GM12878 (cell line): Measurements from ENCODE around the gene CTNNA3. TPM values are rescaled to one million over a fixed set of nuclear protein-coding genes. Genes with fewer than 3 reads are reported as not detected.

Experiments
- ATAC-seq: fragments of 200-7000 bp; cut with Tn5 transposase; 3 replicates; pipeline ENCODE4 v1.9.1; 2020; ENCODE audit warnings: mild to moderate bottlenecking, moderate library complexity
- BruUV-seq: library from RNA; stranded (reverse); fragments of 400-500 nt; replicated peaks from 2 replicates; lab custom pipeline; 2021; lab: Mats Ljungman, UMichigan
- CTCF ChIA-PET: fragments of 300-600 bp; sonication (Branson Sonifier 250); formaldehyde crosslinking; extraction: SDS; loops from one replicate; lab custom pipeline; 2021; ENCODE audit warnings: inconsistent platforms; lab: Yijun Ruan, JAX
- POLR2A ChIA-PET: fragments of 350-600 bp; formaldehyde crosslinking; extraction: SDS; loops from one replicate; lab custom pipeline; 2021; ENCODE audit warnings: inconsistent platforms; lab: Charles Lee
- RAD21 ChIA-PET: fragments of 300-600 bp; sonication (Branson Sonifier 250); formaldehyde crosslinking; loops from one replicate; lab custom pipeline; 2023; ENCODE audit warnings: antibody characterized with exemption; ENCODE audit not compliant: unreplicated experiment; lab: Charles Lee
- SMC1A ChIA-PET: fragments of 300-600 bp; sonication (Branson Sonifier 250); formaldehyde crosslinking; loops from one replicate; lab custom pipeline; 2023; ENCODE audit not compliant: unreplicated experiment, uncharacterized antibody; lab: Charles Lee
- DNase-seq: peaks from one replicate; pipeline ENCODE4 v3.0.0-alpha.2; 2011; ENCODE audit warnings: low read depth, low spot score
- FAIRE-seq: peaks from 3 replicates; lab custom pipeline; 2011; peaks lifted over from hg19 to GRCh38; lab: Jason Lieb, UNC
- H2AFZ ChIP-seq: 2 replicates; pipeline ENCODE4 v1.6.0; 2011; ENCODE audit warnings: low read depth, low read length, control low read depth; ENCODE audit not compliant: control insufficient read depth
- H3K27ac ChIP-seq: 2 replicates; pipeline ENCODE4 v1.5.1; 2011; ENCODE audit warnings: control low read depth; ENCODE audit not compliant: control insufficient read depth, insufficient read depth
- H3K27me3 ChIP-seq, 2 experiments: replicated peaks in 1 of 2; 2 replicates each; pipeline versions ENCODE4 v1.6.0 to v1.6.1; 2011; ENCODE audit warnings: low read length in 1 of 2; ENCODE audit not compliant: control insufficient read depth in 2 of 2, insufficient read depth in 2 of 2
- H3K36me3 ChIP-seq, 2 experiments: 2 replicates each; pipeline ENCODE4 v1.5.1; 2011; ENCODE audit warnings: low read length in 1 of 2; ENCODE audit not compliant: control insufficient read depth in 2 of 2, insufficient read depth in 2 of 2
- H3K4me1 ChIP-seq: 2 replicates; pipeline ENCODE4 v1.6.1; 2011; ENCODE audit warnings: mild to moderate bottlenecking, low read length, moderate library complexity, mixed read lengths; ENCODE audit not compliant: control insufficient read depth, insufficient read depth
- H3K4me2 ChIP-seq: 2 replicates; pipeline ENCODE4 v1.6.0; 2011; ENCODE audit warnings: control low read depth; ENCODE audit not compliant: control insufficient read depth, insufficient read depth
- H3K4me3 ChIP-seq: fragments of 200-600 bp; sonication (generic); 2 replicates; pipeline ENCODE4 v1.5.1; 2016
- H3K79me2 ChIP-seq: 2 replicates; pipeline ENCODE4 v1.6.0; 2011; ENCODE audit warnings: low read length; ENCODE audit not compliant: control insufficient read depth, insufficient read depth
- H3K9ac ChIP-seq: 2 replicates; pipeline ENCODE4 v1.8.0; 2011; ENCODE audit warnings: low read length, control low read depth, mixed read lengths; ENCODE audit not compliant: control insufficient read depth, insufficient read depth
- H3K9me3 ChIP-seq: replicated peaks from 3 replicates; pipeline ENCODE4 v1.5.1; 2011; ENCODE audit warnings: mild to moderate bottlenecking, low read length; ENCODE audit not compliant: control insufficient read depth, insufficient read depth
- H4K20me1 ChIP-seq: 2 replicates; pipeline ENCODE4 v1.6.0; 2011; ENCODE audit not compliant: control insufficient read depth, insufficient read depth
- BCL11A ChIP-seq: IDR thresholded peaks from 2 replicates; pipeline ENCODE4 v1.6.1; 2011; ENCODE audit warnings: low read depth, low read length
- BHLHE40 ChIP-seq, 2 experiments: fragments of 450-650 bp in 1 of 2; IDR thresholded peaks; 2 replicates each; pipeline ENCODE4 v1.6.1; 2011 to 2017; ENCODE audit warnings: low read depth in 2 of 2, borderline replicate concordance in 1 of 2, improper control_type of control experiment in 1 of 2, low read length in 1 of 2, mild to moderate bottlenecking in 1 of 2
- CBFB ChIP-seq: IDR thresholded peaks from 2 replicates; pipeline ENCODE4 v1.6.1; 2016; ENCODE audit warnings: antibody characterized with exemption, low read depth
- CEBPZ ChIP-seq: fragments of 150-350 bp; IDR thresholded peaks from 2 replicates; pipeline ENCODE4 v1.6.1; 2016; ENCODE audit warnings: low read depth, low read length
- E2F8 ChIP-seq: fragments of 450-650 bp; IDR thresholded peaks from 2 replicates; pipeline ENCODE4 v1.6.1; 2018; ENCODE audit warnings: mild to moderate bottlenecking, low read depth, moderate library complexity; ENCODE audit not compliant: partially characterized antibody
- HDAC2 ChIP-seq: fragments of 200-600 bp; sonication (generic); IDR thresholded peaks from 2 replicates; pipeline ENCODE4 v1.6.1; 2017
- NRF1 ChIP-seq: conservative IDR thresholded peaks from 2 replicates; pipeline ENCODE4 v1.6.1; 2011; ENCODE audit warnings: mild to moderate bottlenecking, low read depth, low read length, improper control_type of control experiment
- SIX5 ChIP-seq: IDR thresholded peaks from 2 replicates; pipeline ENCODE4 v1.6.1; 2011; ENCODE audit warnings: mild to moderate bottlenecking, low read depth, low read length, moderate library complexity; ENCODE audit not compliant: severe bottlenecking
- SREBF1 ChIP-seq: IDR thresholded peaks from 2 replicates; pipeline ENCODE4 v1.6.1; 2012; ENCODE audit warnings: mild to moderate bottlenecking, low read length
- SUPT20H ChIP-seq: IDR thresholded peaks from 2 replicates; pipeline ENCODE4 v1.6.1; 2011; ENCODE audit warnings: low read depth, mild to moderate bottlenecking, low read length, moderate library complexity, borderline replicate concordance; ENCODE audit not compliant: control insufficient read depth
- TCF12 ChIP-seq: IDR thresholded peaks from 2 replicates; pipeline ENCODE4 v1.6.1; 2011; ENCODE audit warnings: low read depth, mild to moderate bottlenecking, low read length
- ZNF384 ChIP-seq: IDR thresholded peaks from 2 replicates; pipeline ENCODE4 v1.6.1; 2012; ENCODE audit warnings: low read depth, mild to moderate bottlenecking, low read length, improper control_type of control experiment, borderline replicate concordance
- WGBS: methylation state at CpG from one replicate; pipeline ENCODE4 v1.1.6; 2016; ENCODE audit warnings: low lambda C conversion rate; ENCODE audit not compliant: insufficient replicate concordance, insufficient coverage; ENCODE audit errors: missing lambda C conversion rate; 5-methylcytosine and 5-hydroxymethylcytosine counted together
- in situ Hi-C: fragments of 300-500 bp; cut with MboI; formaldehyde crosslinking; loops from 9 replicates; pipeline ENCODE4 v1.14.3; 2018; ENCODE audit warnings: mixed read lengths
- intact Hi-C: fragments of 100-400 bp; cut with micrococcal nuclease; formaldehyde crosslinking; loops from one replicate; pipeline ENCODE4 v1.14.2; 2022; ENCODE audit not compliant: unreplicated experiment
- polyA plus RNA-seq, 11 experiments: library from polyadenylated mRNA; depleted of rRNA in 4 of 11; unstranded in 6 of 11; stranded (reverse) in 5 of 11; fragments of >200 nt; fragmentation: Nextera tagmentation in 4 of 11; fragmentation: Illumina TruSeq in 1 of 11; extraction: Ambion mirVana in 4 of 11; extraction: Trizol in 1 of 11; gene quantifications; 1 replicate in 1 of 11; 2 replicates in 10 of 11; pipeline versions ENCODE4 v1.2.1 to v1.2.3, GENCODE V29; 2011 to 2016; ENCODE audit warnings: inconsistent platforms in 2 of 11, missing spikeins in 2 of 11, low read depth in 1 of 11
- total RNA-seq, 4 experiments: library from RNA; depleted of rRNA in 3 of 4; stranded (reverse); fragments of >200 nt in 3 of 4; fragmentation: Illumina TruSeq in 1 of 4; extraction: Trizol in 1 of 4; gene quantifications; 2 replicates each; pipeline versions ENCODE4 v1.2.1 to v1.2.3, GENCODE V29; 2013 to 2021
- TF ChIP-seq, protein P1 (sequence below): fragments of 450-650 bp; conservative IDR thresholded peaks from 2 replicates; pipeline ENCODE4 v1.6.1; 2017; ENCODE audit warnings: mild to moderate bottlenecking, moderate library complexity

CTNNA3 gene
- total and polyA plus RNA-seq, 10 of the 15 experiments (the other 5 are each of a cell fraction or from before 2014, with no cell fraction given) = under 0.01 to 4.5 (median 0.22) TPM; not detected in 2

DNA sequence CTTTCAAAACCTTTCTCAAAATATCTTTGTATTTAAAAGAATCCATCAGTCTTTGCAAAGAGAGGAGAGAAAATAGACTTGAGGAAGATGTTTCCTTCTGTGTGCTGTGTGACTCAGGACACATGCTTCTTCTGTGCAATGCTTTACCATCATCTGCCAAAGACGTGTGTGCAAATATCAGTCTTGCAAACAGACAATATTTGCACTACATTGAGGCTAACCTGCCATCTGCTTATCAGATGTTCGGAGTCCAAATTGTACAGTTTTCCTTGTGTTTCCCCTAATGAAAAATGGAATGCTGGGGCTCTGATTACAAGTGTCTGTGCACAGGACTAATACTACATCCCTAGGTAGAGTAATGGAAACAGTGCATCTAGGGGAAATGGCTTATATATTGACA is 1123.3 kb downstream of the CTNNA3 start:
- no TSS peak for BruUV-seq
- POLR2A ChIA-PET = no interaction called here

DNA sequence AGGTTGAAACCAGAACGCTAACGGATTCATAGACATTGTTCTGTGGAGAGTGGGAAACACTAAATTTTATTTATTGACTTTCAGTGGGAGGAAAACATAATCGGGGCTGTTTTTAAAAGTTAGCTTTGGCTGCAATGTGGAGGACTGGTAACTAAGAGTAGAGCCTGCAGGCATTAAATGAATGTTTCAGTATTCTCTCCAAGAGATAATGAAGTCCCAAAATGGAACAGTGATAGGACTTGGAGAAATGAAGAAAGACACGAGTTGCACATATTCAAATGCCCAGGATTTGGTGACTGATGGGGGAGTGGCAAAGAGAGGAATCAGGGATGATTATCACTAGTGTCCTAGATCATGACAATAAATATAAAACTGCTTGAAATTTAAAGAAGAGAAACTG is 1130.0 kb downstream of the CTNNA3 start:
- no peak for FAIRE-seq
- CTCF ChIA-PET = no interaction called here
- intact Hi-C loops = no loop called here
- TF ChIP-seq CEBPZ (no peak), SREBF1 (no peak), BCL11A (no peak), SUPT20H (no peak), E2F8 (no peak), NRF1 (no peak)
- TF ChIP-seq, protein P1, sequence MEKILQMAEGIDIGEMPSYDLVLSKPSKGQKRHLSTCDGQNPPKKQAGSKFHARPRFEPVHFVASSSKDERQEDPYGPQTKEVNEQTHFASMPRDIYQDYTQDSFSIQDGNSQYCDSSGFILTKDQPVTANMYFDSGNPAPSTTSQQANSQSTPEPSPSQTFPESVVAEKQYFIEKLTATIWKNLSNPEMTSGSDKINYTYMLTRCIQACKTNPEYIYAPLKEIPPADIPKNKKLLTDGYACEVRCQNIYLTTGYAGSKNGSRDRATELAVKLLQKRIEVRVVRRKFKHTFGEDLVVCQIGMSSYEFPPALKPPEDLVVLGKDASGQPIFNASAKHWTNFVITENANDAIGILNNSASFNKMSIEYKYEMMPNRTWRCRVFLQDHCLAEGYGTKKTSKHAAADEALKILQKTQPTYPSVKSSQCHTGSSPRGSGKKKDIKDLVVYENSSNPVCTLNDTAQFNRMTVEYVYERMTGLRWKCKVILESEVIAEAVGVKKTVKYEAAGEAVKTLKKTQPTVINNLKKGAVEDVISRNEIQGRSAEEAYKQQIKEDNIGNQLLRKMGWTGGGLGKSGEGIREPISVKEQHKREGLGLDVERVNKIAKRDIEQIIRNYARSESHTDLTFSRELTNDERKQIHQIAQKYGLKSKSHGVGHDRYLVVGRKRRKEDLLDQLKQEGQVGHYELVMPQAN = no peak

More for the DNA sequence above, 1123.3 kb downstream of the CTNNA3 start:
- Histone ChIP-seq H3K36me3 (no peaks in the 10 kb centered on the region), H3K9me3 (no peaks in the 10 kb centered on the region), H4K20me1 (no peaks in the 10 kb centered on the region), H3K27ac (no peak overlapping the region), H3K27me3 (no peaks in the 10 kb centered on the region), H2AFZ (no peak overlapping the region), H3K4me2 (no peak overlapping the region), H3K4me3 (no peak overlapping the region)
- 0% methylated on average over 2 of the region's 2 CpGs for WGBS
- RAD21 ChIA-PET = no interaction called here
- SMC1A ChIA-PET = no interaction called here
- CTCF ChIA-PET = no interaction called here
- DNase-seq (no peak), FAIRE-seq (no peak)
- intact Hi-C loops = no loop called here
- no peak for TF ChIP-seq BHLHE40 (IDR thresholded peaks at IDR 0.05; ENCODE audit: borderline replicate concordance in 1 of 2, low read depth in 2 of 2, low read length in 1 of 2)
- TF ChIP-seq NRF1 = no peak
- TF ChIP-seq CBFB = no peak
- TF ChIP-seq ZNF384 = no peak
- no peak for TF ChIP-seq HDAC2
- TF ChIP-seq TCF12 = no peak
- no peak for TF ChIP-seq SIX5
- TF ChIP-seq, all 136 proteins: peak for 0
- Histone ChIP-seq H3K79me2 (no peaks in the 10 kb centered on the region), H3K9ac (no peak overlapping the region), H3K4me1 (no peaks in the 10 kb centered on the region)
- no peak for ATAC-seq
- in situ Hi-C loops = no loop called here

More for the DNA sequence above, 1130.0 kb downstream of the CTNNA3 start:
- H3K9ac ChIP-seq = no peak overlapping the region
- in situ Hi-C loops = no loop called here
- ChIA-PET RAD21 (no interaction called here), SMC1A (no interaction called here), POLR2A (no interaction called here)
- H3K4me1 ChIP-seq = no peaks in the 10 kb centered on the region
- 23% methylated on average over 4 of the region's 4 CpGs for whole genome bisulfite sequencing
- DNase-seq = no peak
- no peak overlapping the region for H3K27ac ChIP-seq
- H3K4me3 ChIP-seq = no peak overlapping the region
- no peaks in the 10 kb centered on the region for H4K20me1 ChIP-seq
- no peaks in the 10 kb centered on the region for H3K79me2 ChIP-seq
- no peaks in the 10 kb centered on the region for H3K36me3 ChIP-seq
- no peaks in the 10 kb centered on the region for H3K9me3 ChIP-seq
- no peak overlapping the region for H2AFZ ChIP-seq
- ATAC-seq = no peak
- no TSS peak for BruUV-seq
- H3K27me3 ChIP-seq = no peaks in the 10 kb centered on the region
- H3K4me2 ChIP-seq = no peak overlapping the region
